Hypothalamus (tissue), 51 donors: ENCODE results near the gene ZNF892.
"Not testable (repeated sequence)": the region's sequence is repeated elsewhere in the genome, so short reads cannot be mapped to it uniquely, and the experiment has no call there.

Source experiments
- DNase-seq, 51 donors: peaks; one replicate each; lab custom pipeline; 2025; lab: John Stamatoyannopoulos, UW

ZNF892 gene

DNA sequence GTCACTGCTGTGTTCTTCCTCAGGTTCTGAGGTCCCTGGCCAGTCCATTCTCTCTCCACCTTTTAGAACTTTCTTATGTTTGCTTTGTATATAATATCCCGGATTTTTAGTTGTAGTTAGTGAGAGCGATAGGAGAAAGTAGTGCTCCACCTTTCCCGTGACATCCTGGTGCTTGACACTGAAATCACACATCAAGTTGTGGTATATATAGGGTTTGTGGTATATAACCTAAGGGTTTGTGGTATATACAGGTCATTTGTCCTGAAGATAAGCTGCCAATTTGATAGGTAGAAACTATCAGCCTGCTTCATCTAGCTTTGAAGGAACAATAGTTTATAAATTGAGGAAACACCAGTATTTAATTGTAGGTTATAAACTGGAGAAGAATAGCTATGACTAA is 13.1 kb downstream of the ZNF892 start:
- no peak for DNase-seq

- no peak for DNase-seq
Observed at GRCh38 chr2:95225658-95226057, 18.3 kb downstream of the ZNF892 start.

DNA sequence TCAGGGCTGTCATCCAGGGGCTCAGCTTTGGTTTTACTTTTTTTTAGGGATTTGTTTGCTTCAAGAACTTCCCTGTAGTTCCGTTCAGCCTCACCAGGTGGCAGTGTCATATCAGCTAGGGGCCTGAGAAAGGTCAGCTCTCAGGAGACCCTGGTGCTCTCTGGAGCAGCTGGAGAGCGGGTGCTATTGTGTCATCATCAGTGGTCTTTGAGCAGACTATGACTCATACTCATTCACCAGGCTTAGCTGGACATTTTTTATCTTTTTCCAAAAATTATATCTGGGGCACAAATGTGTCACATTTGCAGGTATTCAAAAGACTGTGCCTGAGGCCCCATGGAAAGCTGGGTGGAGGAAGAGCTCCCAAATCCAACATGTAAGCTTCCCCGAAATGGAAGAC is 24.4 kb downstream of the ZNF892 start:
- DNase-seq, result peak in 43 of 51 donors; percentile 5 to 81 (median 36)

DNA sequence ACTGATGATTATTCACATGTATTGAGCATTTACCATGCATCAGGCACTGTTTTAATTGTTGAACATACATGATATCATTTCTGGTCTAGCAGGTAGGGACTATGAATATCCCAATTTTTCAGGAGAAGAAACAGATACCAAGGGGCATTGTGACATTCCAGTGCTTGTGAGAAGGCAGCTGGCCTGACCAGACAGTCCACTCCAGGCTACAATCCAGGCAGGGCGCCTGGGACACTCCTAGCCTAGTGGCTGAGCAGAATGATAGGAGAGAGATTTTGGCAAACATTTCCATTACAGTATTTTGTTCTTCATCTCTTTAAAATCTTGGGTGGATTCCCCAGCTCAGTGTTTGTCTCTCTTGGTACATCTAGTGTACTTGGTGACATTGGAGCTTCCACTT is 24.9 kb downstream of the ZNF892 start:
- no peak for DNase-seq

GRCh38 chr2:95234286-95234785 is 27.0 kb downstream of the ZNF892 start:
- no peak for DNase-seq

- no peak for DNase-seq
Observed at GRCh38 chr2:95234816-95235215, 27.5 kb downstream of the ZNF892 start.

DNA sequence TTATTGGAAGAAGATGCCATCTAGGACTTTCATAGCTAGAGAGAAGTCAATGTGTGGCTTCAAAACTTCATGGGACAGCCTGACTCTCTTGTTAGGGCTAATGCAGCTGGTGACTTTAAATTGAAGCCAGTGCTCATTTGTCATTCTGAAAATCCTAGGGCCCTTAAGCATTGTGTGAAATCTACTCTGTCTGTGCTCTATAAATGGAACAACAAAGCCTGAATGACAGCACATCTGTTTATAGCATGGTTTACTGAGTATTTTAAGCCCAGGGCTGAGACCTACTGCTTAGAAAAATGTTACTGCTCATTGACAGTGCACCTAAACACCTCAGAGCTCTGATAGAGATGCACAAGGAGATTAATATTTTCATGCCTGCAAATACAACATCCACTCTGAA is 30.8 kb downstream of the ZNF892 start:
- no peak for DNase-seq

GRCh38 chr2:95240091-95240490 is 32.8 kb downstream of the ZNF892 start:
- no peak for DNase-seq

DNA sequence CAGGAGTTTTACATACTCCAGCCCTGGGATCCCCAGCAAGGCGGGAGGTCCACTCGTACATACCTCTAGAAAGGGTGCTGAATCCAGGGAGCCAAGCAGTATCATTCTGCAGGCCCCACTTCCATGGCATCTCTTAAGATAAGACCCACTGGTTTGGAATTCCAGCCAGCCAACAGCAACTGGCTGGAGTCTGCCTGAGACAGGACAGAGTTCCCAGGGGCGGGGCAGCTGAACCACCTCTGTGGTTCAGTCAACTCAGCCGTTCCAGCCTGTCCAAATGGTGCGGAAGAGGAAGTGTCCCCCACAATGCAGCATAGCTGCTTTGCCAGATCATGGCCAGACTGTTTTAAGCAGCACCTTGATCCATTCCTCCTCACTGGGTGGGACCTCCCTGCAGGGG is 33.2 kb downstream of the ZNF892 start:
- DNase-seq, result no peak

GRCh38 chr2:95242084-95242483 is 34.8 kb downstream of the ZNF892 start:
- DNase-seq, result not testable (repeated sequence)
